Gastroesophageal sphincter (tissue), 3 donors: ENCODE data around the gene NOTCH4.

Experiments used
- CTCF ChIP-seq, 4 experiments: fragments of 200-600 bp in 2 of 4; fragments of 450-650 bp in 2 of 4; sonication (generic) in 1 of 4; IDR thresholded peaks; one replicate each; pipeline ENCODE4 v1.5.1; 2017 to 2019; ENCODE audit warnings: antibody characterized with exemption in 4 of 4, mild to moderate bottlenecking in 2 of 4, moderate library complexity in 2 of 4
- EP300 ChIP-seq: sonication (generic); formaldehyde crosslinking; IDR thresholded peaks from one replicate; pipeline ENCODE4 v1.6.1; 2017; ENCODE audit warnings: antibody characterized with exemption, mild to moderate bottlenecking
- POLR2A ChIP-seq, 2 donors: fragments of 450-650 bp; IDR thresholded peaks; one replicate each; pipeline ENCODE4 v1.6.1; 2017; ENCODE audit warnings: antibody characterized with exemption in 2 of 2, mild to moderate bottlenecking in 2 of 2, moderate library complexity in 1 of 2
- POLR2AphosphoS5 ChIP-seq: sonication (generic); formaldehyde crosslinking; IDR thresholded peaks from one replicate; pipeline ENCODE4 v1.6.1; 2017; ENCODE audit warnings: antibody characterized with exemption

GRCh38 chr6:32151181-32151862 is 72.5 kb downstream of the NOTCH4 start:
- TF ChIP-seq CTCF (IDR thresholded peaks at IDR 0.05), result no peak
- TF ChIP-seq EP300, result no peak
- no peak for TF ChIP-seq POLR2AphosphoS5
- no peak for TF ChIP-seq POLR2A (IDR thresholded peaks at IDR 0.05)
